Measurements from ENCODE around the gene PLCG2.

The PLCG2 gene

GRCh38 chr16:81834868-81835267 lies 55.8 kb downstream of the PLCG2 start:
- TF ChIP-seq ESRRG (CRISPR knock-in tag; IDR thresholded peaks at IDR 0.05) (no peak), ARNTL (CRISPR knock-in tag; IDR thresholded peaks at IDR 0.05; ENCODE audit: borderline replicate concordance, low read depth) (no peak), CSDC2 (CRISPR knock-in tag; IDR thresholded peaks at IDR 0.05) (no peak), TOX (CRISPR knock-in tag; IDR thresholded peaks at IDR 0.05; ENCODE audit: borderline replicate concordance) (no peak), POU6F1 (CRISPR knock-in tag; IDR thresholded peaks at IDR 0.05; ENCODE audit: borderline replicate concordance, low read depth) (no peak), CSRNP3 (CRISPR knock-in tag; IDR thresholded peaks at IDR 0.05) (no peak), ZNF8 (CRISPR knock-in tag; IDR thresholded peaks at IDR 0.05) (no peak)

GRCh38 chr16:81836279-81837054 lies 57.4 kb downstream of the PLCG2 start:
- ATAC-seq = no peak
- no peak for TF ChIP-seq ESRRG (CRISPR knock-in tag; IDR thresholded peaks at IDR 0.05)

More at GRCh38 chr16:81834868-81835267, 55.8 kb downstream of the PLCG2 start:
- no peak for ATAC-seq

- no peak for ATAC-seq
- no peak for TF ChIP-seq RARB (CRISPR knock-in tag; IDR thresholded peaks at IDR 0.05)
- TF ChIP-seq TCF4 (CRISPR knock-in tag; IDR thresholded peaks at IDR 0.05; ENCODE audit: borderline replicate concordance) = no peak
- no peak for TF ChIP-seq ZNF70 (CRISPR knock-in tag; IDR thresholded peaks at IDR 0.05)
- no peak for TF ChIP-seq CSDC2 (CRISPR knock-in tag; IDR thresholded peaks at IDR 0.05)
- no peak for TF ChIP-seq ESRRG (CRISPR knock-in tag; IDR thresholded peaks at IDR 0.05)
- no peak for TF ChIP-seq ISL1 (CRISPR knock-in tag; IDR thresholded peaks at IDR 0.05)
- no peak for TF ChIP-seq ZNF565 (CRISPR knock-in tag; conservative IDR thresholded peaks at IDR 0.05; ENCODE audit: low read depth)
- TF ChIP-seq ZFP3 (CRISPR knock-in tag; IDR thresholded peaks at IDR 0.05) = no peak
- no peak for TF ChIP-seq POU6F1 (CRISPR knock-in tag; IDR thresholded peaks at IDR 0.05; ENCODE audit: borderline replicate concordance, low read depth)
- no peak for TF ChIP-seq ARNTL (CRISPR knock-in tag; IDR thresholded peaks at IDR 0.05; ENCODE audit: borderline replicate concordance, low read depth)
- TF ChIP-seq PPARA (CRISPR knock-in tag; IDR thresholded peaks at IDR 0.05; ENCODE audit: borderline replicate concordance) = no peak
- no peak for TF ChIP-seq CSRNP3 (CRISPR knock-in tag; IDR thresholded peaks at IDR 0.05)
- TF ChIP-seq GLIS3 (CRISPR knock-in tag; IDR thresholded peaks at IDR 0.05) = no peak
- TF ChIP-seq ZC3H10 (CRISPR knock-in tag; IDR thresholded peaks at IDR 0.05) = no peak
- no peak for TF ChIP-seq ZNF8 (CRISPR knock-in tag; IDR thresholded peaks at IDR 0.05)
- no peak for TF ChIP-seq TOX (CRISPR knock-in tag; IDR thresholded peaks at IDR 0.05; ENCODE audit: borderline replicate concordance)
- TF ChIP-seq PATZ1 (CRISPR knock-in tag; IDR thresholded peaks at IDR 0.05; ENCODE audit: borderline replicate concordance) = no peak
- TF ChIP-seq BACH2 (CRISPR knock-in tag; IDR thresholded peaks at IDR 0.05; ENCODE audit: borderline replicate concordance) = no peak
- no peak for TF ChIP-seq OSR1 (CRISPR knock-in tag; IDR thresholded peaks at IDR 0.05)
These were observed 58.2 kb downstream of the PLCG2 start for GRCh38 chr16:81837312-81837751.

- ATAC-seq = no peak
These were observed 59.7 kb downstream of the PLCG2 start for GRCh38 chr16:81838794-81839193.

More at GRCh38 chr16:81838794-81839193, 59.7 kb downstream of the PLCG2 start:
- no peak for TF ChIP-seq ZFP30 (CRISPR knock-in tag; IDR thresholded peaks at IDR 0.05)
- TF ChIP-seq ZNF70 (CRISPR knock-in tag; IDR thresholded peaks at IDR 0.05) = no peak
- TF ChIP-seq GLIS3 (CRISPR knock-in tag; IDR thresholded peaks at IDR 0.05) = no peak
- TF ChIP-seq BACH2 (CRISPR knock-in tag; IDR thresholded peaks at IDR 0.05; ENCODE audit: borderline replicate concordance) = no peak
- no peak for TF ChIP-seq PATZ1 (CRISPR knock-in tag; IDR thresholded peaks at IDR 0.05; ENCODE audit: borderline replicate concordance)
- no peak for TF ChIP-seq SNAI2 (CRISPR knock-in tag; IDR thresholded peaks at IDR 0.05)
- TF ChIP-seq TOX (CRISPR knock-in tag; IDR thresholded peaks at IDR 0.05; ENCODE audit: borderline replicate concordance) = no peak
- TF ChIP-seq CSDC2 (CRISPR knock-in tag; IDR thresholded peaks at IDR 0.05) = no peak
